ENCODE measurements around the gene ATM. TPM values are rescaled to one million over a fixed set of nuclear protein-coding genes. Genes with fewer than 3 reads are reported as not detected.

Gene ATM
- total and polyA plus RNA-seq, 2 experiments from 2014 or later, result 27.6 to 59.3 TPM

DNA sequence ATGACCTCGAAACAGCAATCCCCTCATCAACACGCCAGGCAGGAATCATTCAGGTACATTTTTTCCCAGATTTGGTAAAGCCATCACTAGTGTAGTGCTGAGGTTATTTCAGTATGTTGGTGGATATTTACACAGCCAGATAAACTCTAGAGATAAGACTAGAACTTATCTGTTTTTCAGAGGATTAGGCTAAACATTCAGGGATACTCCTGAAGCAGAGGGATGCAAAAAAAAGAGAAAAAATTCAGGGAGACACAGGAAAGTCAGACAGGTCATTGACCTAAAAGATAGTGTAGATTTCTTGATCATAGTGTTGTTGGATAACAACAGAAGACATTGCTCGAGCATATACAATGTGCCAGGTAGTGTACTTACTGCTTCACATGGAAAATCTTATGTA, 93.2 kb downstream of the ATM start (continued):
- no peak for TF ChIP-seq ETS1 (IDR thresholded peaks at IDR 0.05)

- no peak overlapping the region for H3K4me3 ChIP-seq
- Mint-ChIP-seq H3K27me3 (ENCODE audit: insufficient read depth, low read depth, poor library complexity) (peaks cover 4% of the 10 kb centered on the region), H3K36me3 (ENCODE audit: low read depth) (peaks cover 31% of the 10 kb centered on the region), H3K4me1 (no peaks in the 10 kb centered on the region), H3K4me3 (no peak overlapping the region), H3K27ac (no peak overlapping the region), H3K9me3 (no peaks in the 10 kb centered on the region)
- H3F3A ChIP-seq (replicated peaks; ENCODE audit: low read depth), result no peaks in the 10 kb centered on the region
- H3K79me2 ChIP-seq (replicated peaks; ENCODE audit: insufficient read depth), result no peaks in the 10 kb centered on the region
- H3K4me2 ChIP-seq, result no peak overlapping the region
- H3K9me2 ChIP-seq (ENCODE audit: insufficient read depth), result no peaks in the 10 kb centered on the region
- no peaks in the 10 kb centered on the region for H3K4me1 ChIP-seq (ENCODE audit: insufficient read depth)
- H4K20me1 ChIP-seq (replicated peaks; ENCODE audit: insufficient read depth), result no peaks in the 10 kb centered on the region
- no peaks in the 10 kb centered on the region for H3K27me3 ChIP-seq (ENCODE audit: insufficient read depth)
- H2AFZ ChIP-seq, result no peak overlapping the region
- ATAC-seq (no peak), DNase-seq (ENCODE audit: low spot score) (no peak)
- H3K27ac ChIP-seq (ENCODE audit: low read depth), result no peak overlapping the region
- peaks cover 10% of the 10 kb centered on the region for H3K36me3 ChIP-seq (ENCODE audit: insufficient read depth)
- TF ChIP-seq ZNF331 (CRISPR knock-in tag; IDR thresholded peaks at IDR 0.05; ENCODE audit: low read depth) (no peak), CTCF (conservative IDR thresholded peaks at IDR 0.05; ENCODE audit: low read depth in 2 of 2) (no peak), EZH2 (IDR thresholded peaks at IDR 0.05; ENCODE audit: low read depth, unreplicated experiment) (no peak), CREB1 (CRISPR knock-in tag; IDR thresholded peaks at IDR 0.05; ENCODE audit: low read depth) (no peak), JUNB (IDR thresholded peaks at IDR 0.05; ENCODE audit: unreplicated experiment) (no peak), POLR2AphosphoS5 (IDR thresholded peaks at IDR 0.05; ENCODE audit: low read depth) (no peak), NANOG (IDR thresholded peaks at IDR 0.05; ENCODE audit: borderline replicate concordance) (no peak), STAT1 (IDR thresholded peaks at IDR 0.05; ENCODE audit: unreplicated experiment) (no peak), REST (IDR thresholded peaks at IDR 0.05; ENCODE audit: unreplicated experiment) (no peak), ETS1 (IDR thresholded peaks at IDR 0.05) (no peak)
- TF ChIP-seq, protein P1, sequence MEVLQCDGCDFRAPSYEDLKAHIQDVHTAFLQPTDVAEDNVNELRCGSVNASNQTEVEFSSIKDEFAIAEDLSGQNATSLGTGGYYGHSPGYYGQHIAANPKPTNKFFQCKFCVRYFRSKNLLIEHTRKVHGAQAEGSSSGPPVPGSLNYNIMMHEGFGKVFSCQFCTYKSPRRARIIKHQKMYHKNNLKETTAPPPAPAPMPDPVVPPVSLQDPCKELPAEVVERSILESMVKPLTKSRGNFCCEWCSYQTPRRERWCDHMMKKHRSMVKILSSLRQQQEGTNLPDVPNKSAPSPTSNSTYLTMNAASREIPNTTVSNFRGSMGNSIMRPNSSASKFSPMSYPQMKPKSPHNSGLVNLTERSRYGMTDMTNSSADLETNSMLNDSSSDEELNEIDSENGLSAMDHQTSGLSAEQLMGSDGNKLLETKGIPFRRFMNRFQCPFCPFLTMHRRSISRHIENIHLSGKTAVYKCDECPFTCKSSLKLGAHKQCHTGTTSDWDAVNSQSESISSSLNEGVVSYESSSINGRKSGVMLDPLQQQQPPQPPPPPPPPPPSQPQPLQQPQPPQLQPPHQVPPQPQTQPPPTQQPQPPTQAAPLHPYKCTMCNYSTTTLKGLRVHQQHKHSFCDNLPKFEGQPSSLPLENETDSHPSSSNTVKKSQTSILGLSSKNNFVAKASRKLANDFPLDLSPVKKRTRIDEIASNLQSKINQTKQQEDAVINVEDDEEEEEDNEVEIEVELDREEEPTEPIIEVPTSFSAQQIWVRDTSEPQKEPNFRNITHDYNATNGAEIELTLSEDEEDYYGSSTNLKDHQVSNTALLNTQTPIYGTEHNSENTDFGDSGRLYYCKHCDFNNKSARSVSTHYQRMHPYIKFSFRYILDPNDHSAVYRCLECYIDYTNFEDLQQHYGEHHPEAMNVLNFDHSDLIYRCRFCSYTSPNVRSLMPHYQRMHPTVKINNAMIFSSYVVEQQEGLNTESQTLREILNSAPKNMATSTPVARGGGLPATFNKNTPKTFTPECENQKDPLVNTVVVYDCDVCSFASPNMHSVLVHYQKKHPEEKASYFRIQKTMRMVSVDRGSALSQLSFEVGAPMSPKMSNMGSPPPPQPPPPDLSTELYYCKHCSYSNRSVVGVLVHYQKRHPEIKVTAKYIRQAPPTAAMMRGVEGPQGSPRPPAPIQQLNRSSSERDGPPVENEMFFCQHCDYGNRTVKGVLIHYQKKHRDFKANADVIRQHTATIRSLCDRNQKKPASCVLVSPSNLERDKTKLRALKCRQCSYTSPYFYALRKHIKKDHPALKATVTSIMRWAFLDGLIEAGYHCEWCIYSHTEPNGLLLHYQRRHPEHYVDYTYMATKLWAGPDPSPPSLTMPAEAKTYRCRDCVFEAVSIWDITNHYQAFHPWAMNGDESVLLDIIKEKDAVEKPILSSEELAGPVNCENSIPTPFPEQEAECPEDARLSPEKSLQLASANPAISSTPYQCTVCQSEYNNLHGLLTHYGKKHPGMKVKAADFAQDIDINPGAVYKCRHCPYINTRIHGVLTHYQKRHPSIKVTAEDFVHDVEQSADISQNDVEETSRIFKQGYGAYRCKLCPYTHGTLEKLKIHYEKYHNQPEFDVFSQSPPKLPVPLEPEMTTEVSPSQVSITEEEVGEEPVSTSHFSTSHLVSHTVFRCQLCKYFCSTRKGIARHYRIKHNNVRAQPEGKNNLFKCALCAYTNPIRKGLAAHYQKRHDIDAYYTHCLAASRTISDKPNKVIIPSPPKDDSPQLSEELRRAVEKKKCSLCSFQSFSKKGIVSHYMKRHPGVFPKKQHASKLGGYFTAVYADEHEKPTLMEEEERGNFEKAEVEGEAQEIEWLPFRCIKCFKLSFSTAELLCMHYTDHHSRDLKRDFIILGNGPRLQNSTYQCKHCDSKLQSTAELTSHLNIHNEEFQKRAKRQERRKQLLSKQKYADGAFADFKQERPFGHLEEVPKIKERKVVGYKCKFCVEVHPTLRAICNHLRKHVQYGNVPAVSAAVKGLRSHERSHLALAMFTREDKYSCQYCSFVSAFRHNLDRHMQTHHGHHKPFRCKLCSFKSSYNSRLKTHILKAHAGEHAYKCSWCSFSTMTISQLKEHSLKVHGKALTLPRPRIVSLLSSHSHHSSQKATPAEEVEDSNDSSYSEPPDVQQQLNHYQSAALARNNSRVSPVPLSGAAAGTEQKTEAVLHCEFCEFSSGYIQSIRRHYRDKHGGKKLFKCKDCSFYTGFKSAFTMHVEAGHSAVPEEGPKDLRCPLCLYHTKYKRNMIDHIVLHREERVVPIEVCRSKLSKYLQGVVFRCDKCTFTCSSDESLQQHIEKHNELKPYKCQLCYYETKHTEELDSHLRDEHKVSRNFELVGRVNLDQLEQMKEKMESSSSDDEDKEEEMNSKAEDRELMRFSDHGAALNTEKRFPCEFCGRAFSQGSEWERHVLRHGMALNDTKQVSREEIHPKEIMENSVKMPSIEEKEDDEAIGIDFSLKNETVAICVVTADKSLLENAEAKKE (CRISPR knock-in tag; IDR thresholded peaks at IDR 0.05), result no peak
Measured at GRCh38 chr11:108319541-108320145, 96.8 kb downstream of the ATM start.
